K562 (cell line): Measurements from ENCODE around the gene ZBTB32. TPM values are rescaled to one million over a fixed set of nuclear protein-coding genes. Genes with fewer than 3 reads are reported as not detected.
A peak's percentile ranks its signal among the peaks of the same experiment; 100 is the strongest.

Source experiments
- ARID2 ChIP-seq: fragments of 450-650 bp; IDR thresholded peaks from 2 replicates; pipeline ENCODE4 v1.6.1; 2017; ENCODE audit warnings: antibody characterized with exemption, mild to moderate bottlenecking
- BCOR ChIP-seq: fragments of 450-650 bp; IDR thresholded peaks from 2 replicates; pipeline ENCODE4 v1.6.1; 2016
- BHLHE40 ChIP-seq: IDR thresholded peaks from 2 replicates; pipeline ENCODE4 v1.6.1; 2011; ENCODE audit warnings: low read length, improper control_type of control experiment
- DDX20 ChIP-seq: fragments of 450-650 bp; IDR thresholded peaks from 2 replicates; pipeline ENCODE4 v1.6.1; 2016; ENCODE audit warnings: missing genetic modification characterization, low read depth, mild to moderate bottlenecking, missing compliant biosample characterization, moderate library complexity
- GABPB1 ChIP-seq: sonication (generic); formaldehyde crosslinking; IDR thresholded peaks from 2 replicates; pipeline ENCODE4 v1.8.0; 2022; ENCODE audit warnings: mild to moderate bottlenecking, missing genetic modification reagents
- GTF3C2 ChIP-seq: IDR thresholded peaks from 3 replicates; pipeline ENCODE4 v1.6.1; 2011; ENCODE audit warnings: borderline replicate concordance, mild to moderate bottlenecking, moderate library complexity; ENCODE audit not compliant: insufficient read length; ENCODE audit errors: extremely low read depth
- HDAC6 ChIP-seq: IDR thresholded peaks from 2 replicates; pipeline ENCODE4 v1.6.1; 2012; ENCODE audit warnings: low read depth, mild to moderate bottlenecking, control low read depth, inconsistent platforms, low read length, moderate library complexity
- KLF13 ChIP-seq: fragments of 450-650 bp; IDR thresholded peaks from 2 replicates; pipeline ENCODE4 v1.6.1; 2016; ENCODE audit warnings: missing genetic modification characterization, low read depth, mild to moderate bottlenecking, missing compliant biosample characterization, moderate library complexity, borderline replicate concordance
- LEF1 ChIP-seq: fragments of 450-650 bp; IDR thresholded peaks from 2 replicates; pipeline ENCODE4 v1.6.1; 2016; ENCODE audit warnings: mild to moderate bottlenecking
- NBN ChIP-seq: fragments of 450-650 bp; IDR thresholded peaks from 2 replicates; pipeline ENCODE4 v1.6.1; 2016; ENCODE audit warnings: low read depth, mild to moderate bottlenecking
- RAD51 ChIP-seq: fragments of 450-650 bp; IDR thresholded peaks from 2 replicates; pipeline ENCODE4 v1.7.1; 2016; ENCODE audit warnings: low read depth, mild to moderate bottlenecking, borderline replicate concordance
- SMARCC2 ChIP-seq: fragments of 450-650 bp; IDR thresholded peaks from 2 replicates; pipeline ENCODE4 v1.6.1; 2017; ENCODE audit warnings: antibody characterized with exemption, moderate library complexity, mild to moderate bottlenecking, low read depth
- TAL1 ChIP-seq: fragments of 450-650 bp; IDR thresholded peaks from 2 replicates; pipeline ENCODE4 v1.6.1; 2016; ENCODE audit warnings: mild to moderate bottlenecking
- TEAD4 ChIP-seq, 2 experiments: sonication (generic) in 1 of 2; formaldehyde crosslinking in 1 of 2; IDR thresholded peaks; 2 replicates each; pipeline versions ENCODE4 v1.6.1 to v1.8.0; 2012 to 2022; ENCODE audit warnings: borderline replicate concordance in 1 of 2, inconsistent platforms in 1 of 2, low read length in 1 of 2, mild to moderate bottlenecking in 1 of 2, missing genetic modification reagents in 1 of 2
- TRIM24 ChIP-seq, 2 experiments: fragments of 450-650 bp; IDR thresholded peaks; 2 replicates each; pipeline ENCODE4 v1.6.1; 2016
- XRCC5 ChIP-seq: fragments of 200-400 bp; formaldehyde crosslinking; IDR thresholded peaks from 2 replicates; pipeline ENCODE4 v1.6.1; 2017; ENCODE audit warnings: low read depth, mild to moderate bottlenecking, low read length
- ZBED1 ChIP-seq: IDR thresholded peaks from 2 replicates; pipeline ENCODE4 v1.6.1; 2014
- ZFP30 ChIP-seq: fragments of 250-450 bp; sonication (Bioruptor Pico); IDR thresholded peaks from 2 replicates; pipeline ENCODE4 v1.8.0; 2022; ENCODE audit warnings: moderate library complexity, mild to moderate bottlenecking, inconsistent platforms, borderline replicate concordance
- polyA plus RNA-seq, 8 experiments: library from polyadenylated mRNA; depleted of rRNA in 4 of 8; stranded (reverse) in 5 of 8; unstranded in 3 of 8; fragments of >200 nt; fragmentation: Nextera tagmentation in 2 of 8; fragmentation: Illumina TruSeq in 1 of 8; extraction: Ambion mirVana in 2 of 8; extraction: Trizol in 1 of 8; gene quantifications; 2 replicates each; pipeline versions ENCODE4 v1.2.1 to v1.2.3, GENCODE V29; 2011 to 2014; ENCODE audit warnings: inconsistent platforms in 1 of 8, missing spikeins in 1 of 8
- total RNA-seq, 7 experiments: library from RNA; depleted of rRNA in 6 of 7; stranded (reverse); fragments of >200 nt in 6 of 7; fragmentation: Illumina TruSeq in 2 of 7; extraction: Trizol in 2 of 7; gene quantifications; 2 replicates each; pipeline versions ENCODE4 v1.2.1 to v1.2.3, GENCODE V29; 2011 to 2021; ENCODE audit warnings: low replicate concordance in 1 of 7
- TF ChIP-seq, protein P1 (sequence below): fragments of 250-450 bp; sonication (Bioruptor Pico); IDR thresholded peaks from 2 replicates; pipeline ENCODE4 v1.6.1; 2021; ENCODE audit warnings: mild to moderate bottlenecking
- TF ChIP-seq, protein P2 (sequence below): sonication (generic); IDR thresholded peaks from 2 replicates; pipeline ENCODE4 v1.6.1; 2016
- TF ChIP-seq, protein P3 (sequence below): fragments of 450-650 bp; IDR thresholded peaks from 2 replicates; pipeline ENCODE4 v1.6.1; 2018; ENCODE audit warnings: mild to moderate bottlenecking, low read depth; ENCODE audit not compliant: partially characterized antibody
- TF ChIP-seq, protein P4 (sequence below): fragments of 450-650 bp; formaldehyde crosslinking; IDR thresholded peaks from 2 replicates; pipeline ENCODE4 v1.4.0; 2022; ENCODE audit warnings: mild to moderate bottlenecking, moderate library complexity

ZBTB32 gene
- total and polyA plus RNA-seq, 9 of the 15 experiments (the other 6 are each of a cell fraction or from before 2014, with no cell fraction given): 0.20 TPM; not detected in 8

GRCh38 chr19:35671818-35672217, 32.5 kb upstream of the ZBTB32 start (continued):
- TF ChIP-seq, protein P1, sequence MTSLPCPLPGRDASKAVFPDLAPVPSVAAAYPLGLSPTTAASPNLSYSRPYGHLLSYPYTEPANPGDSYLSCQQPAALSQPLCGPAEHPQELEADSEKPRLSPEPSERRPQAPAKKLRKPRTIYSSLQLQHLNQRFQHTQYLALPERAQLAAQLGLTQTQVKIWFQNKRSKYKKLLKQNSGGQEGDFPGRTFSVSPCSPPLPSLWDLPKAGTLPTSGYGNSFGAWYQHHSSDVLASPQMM (CRISPR knock-in tag): no peak
- TF ChIP-seq GABPB1 (CRISPR knock-in tag) (no peak), KLF13 (tag) (no peak), XRCC5 (no peak), ARID2 (no peak), ZFP30 (CRISPR knock-in tag) (no peak), TAL1 (peak; percentile 93), BHLHE40 (peak; percentile 82), RAD51 (peak; percentile 28; the same call in 1 of the 2 replicates), BCOR (peak; percentile 69), GTF3C2 (no peak), TRIM24 (IDR thresholded peaks at IDR 0.05) (peak; percentile 95 to 97), HDAC6 (no peak), ZBED1 (0 out of 2 replicates have a peak, but pooled peaks have one; percentile 45), NBN (peak; percentile 56; the same call in 1 of the 2 replicates), DDX20 (tag) (no peak), LEF1 (peak; percentile 81), TEAD4 (IDR thresholded peaks at IDR 0.05; ENCODE audit: low read length) (peak; percentile 95), TEAD4 (CRISPR knock-in tag; IDR thresholded peaks at IDR 0.05; ENCODE audit: borderline replicate concordance) (no peak), SMARCC2 (peak; percentile 83)
- TF ChIP-seq, protein P2, sequence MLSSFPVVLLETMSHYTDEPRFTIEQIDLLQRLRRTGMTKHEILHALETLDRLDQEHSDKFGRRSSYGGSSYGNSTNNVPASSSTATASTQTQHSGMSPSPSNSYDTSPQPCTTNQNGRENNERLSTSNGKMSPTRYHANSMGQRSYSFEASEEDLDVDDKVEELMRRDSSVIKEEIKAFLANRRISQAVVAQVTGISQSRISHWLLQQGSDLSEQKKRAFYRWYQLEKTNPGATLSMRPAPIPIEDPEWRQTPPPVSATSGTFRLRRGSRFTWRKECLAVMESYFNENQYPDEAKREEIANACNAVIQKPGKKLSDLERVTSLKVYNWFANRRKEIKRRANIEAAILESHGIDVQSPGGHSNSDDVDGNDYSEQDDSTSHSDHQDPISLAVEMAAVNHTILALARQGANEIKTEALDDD: no peak
- TF ChIP-seq, protein P3, sequence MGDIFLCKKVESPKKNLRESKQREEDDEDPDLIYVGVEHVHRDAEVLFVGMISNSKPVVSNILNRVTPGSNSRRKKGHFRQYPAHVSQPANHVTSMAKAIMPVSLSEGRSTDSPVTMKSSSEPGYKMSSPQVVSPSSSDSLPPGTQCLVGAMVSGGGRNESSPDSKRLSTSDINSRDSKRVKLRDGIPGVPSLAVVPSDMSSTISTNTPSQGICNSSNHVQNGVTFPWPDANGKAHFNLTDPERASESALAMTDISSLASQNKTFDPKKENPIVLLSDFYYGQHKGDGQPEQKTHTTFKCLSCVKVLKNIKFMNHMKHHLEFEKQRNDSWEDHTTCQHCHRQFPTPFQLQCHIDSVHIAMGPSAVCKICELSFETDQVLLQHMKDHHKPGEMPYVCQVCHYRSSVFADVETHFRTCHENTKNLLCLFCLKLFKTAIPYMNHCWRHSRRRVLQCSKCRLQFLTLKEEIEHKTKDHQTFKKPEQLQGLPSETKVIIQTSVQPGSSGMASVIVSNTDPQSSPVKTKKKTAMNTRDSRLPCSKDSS: no peak
- TF ChIP-seq, protein P4, sequence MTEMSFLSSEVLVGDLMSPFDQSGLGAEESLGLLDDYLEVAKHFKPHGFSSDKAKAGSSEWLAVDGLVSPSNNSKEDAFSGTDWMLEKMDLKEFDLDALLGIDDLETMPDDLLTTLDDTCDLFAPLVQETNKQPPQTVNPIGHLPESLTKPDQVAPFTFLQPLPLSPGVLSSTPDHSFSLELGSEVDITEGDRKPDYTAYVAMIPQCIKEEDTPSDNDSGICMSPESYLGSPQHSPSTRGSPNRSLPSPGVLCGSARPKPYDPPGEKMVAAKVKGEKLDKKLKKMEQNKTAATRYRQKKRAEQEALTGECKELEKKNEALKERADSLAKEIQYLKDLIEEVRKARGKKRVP (CRISPR knock-in tag): no peak
